Measurements from ENCODE around the gene SLC19A1. TPM values are rescaled to one million over a fixed set of nuclear protein-coding genes. Genes with fewer than 3 reads are reported as not detected.

Gene SLC19A1
- total RNA-seq, 1 experiment from 2014 or later = 25.4 TPM

DNA sequence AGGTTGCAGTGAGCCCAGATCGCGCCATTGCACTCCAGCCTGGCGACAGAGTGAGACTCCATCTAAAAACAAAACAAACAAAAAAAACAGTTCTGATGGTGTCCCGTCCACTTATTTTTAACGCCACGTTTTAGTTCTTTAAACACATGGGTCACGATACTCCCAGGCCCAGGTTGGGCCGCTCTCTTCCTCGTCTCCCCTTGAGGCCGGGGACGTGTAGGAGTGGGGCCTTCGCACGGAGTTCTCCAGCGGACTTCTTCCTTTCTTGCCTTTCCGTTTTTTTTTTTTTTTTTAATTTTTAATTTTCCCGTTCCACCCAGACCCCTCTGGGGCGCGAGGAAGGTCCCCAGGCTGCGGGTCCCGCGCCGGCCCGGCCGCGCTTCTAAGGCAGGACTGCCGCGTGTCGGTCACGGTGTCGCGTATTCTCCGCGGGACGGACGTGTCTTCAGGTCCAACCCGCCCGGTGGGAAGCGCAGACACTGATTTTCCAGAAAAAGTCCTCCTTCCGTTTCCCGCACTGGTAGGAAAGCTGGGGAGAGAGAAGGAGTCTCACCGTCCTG, 47.5 kb upstream of the SLC19A1 start:
- H3K27me3 Mint-ChIP-seq (ENCODE audit: insufficient read depth, unreplicated experiment) = peaks cover 25% of the 10 kb centered on the region
- intact Hi-C loops (cut with micrococcal nuclease) = no loop called here
- no TSS peak for BruUV-seq (replicated peaks)
- no peak for DNase-seq (ENCODE audit: unreplicated experiment)
- no peak overlapping the region for H3K4me3 Mint-ChIP-seq (ENCODE audit: unreplicated experiment)
- ChIA-PET POLR2A (no interaction called here), CTCF (no interaction called here)
- TF ChIP-seq, protein P1, sequence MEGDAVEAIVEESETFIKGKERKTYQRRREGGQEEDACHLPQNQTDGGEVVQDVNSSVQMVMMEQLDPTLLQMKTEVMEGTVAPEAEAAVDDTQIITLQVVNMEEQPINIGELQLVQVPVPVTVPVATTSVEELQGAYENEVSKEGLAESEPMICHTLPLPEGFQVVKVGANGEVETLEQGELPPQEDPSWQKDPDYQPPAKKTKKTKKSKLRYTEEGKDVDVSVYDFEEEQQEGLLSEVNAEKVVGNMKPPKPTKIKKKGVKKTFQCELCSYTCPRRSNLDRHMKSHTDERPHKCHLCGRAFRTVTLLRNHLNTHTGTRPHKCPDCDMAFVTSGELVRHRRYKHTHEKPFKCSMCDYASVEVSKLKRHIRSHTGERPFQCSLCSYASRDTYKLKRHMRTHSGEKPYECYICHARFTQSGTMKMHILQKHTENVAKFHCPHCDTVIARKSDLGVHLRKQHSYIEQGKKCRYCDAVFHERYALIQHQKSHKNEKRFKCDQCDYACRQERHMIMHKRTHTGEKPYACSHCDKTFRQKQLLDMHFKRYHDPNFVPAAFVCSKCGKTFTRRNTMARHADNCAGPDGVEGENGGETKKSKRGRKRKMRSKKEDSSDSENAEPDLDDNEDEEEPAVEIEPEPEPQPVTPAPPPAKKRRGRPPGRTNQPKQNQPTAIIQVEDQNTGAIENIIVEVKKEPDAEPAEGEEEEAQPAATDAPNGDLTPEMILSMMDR (IDR thresholded peaks at IDR 0.05; ENCODE audit: unreplicated experiment) = no peak
- peaks cover 32% of the 10 kb centered on the region for H3K9me3 Mint-ChIP-seq (ENCODE audit: unreplicated experiment)
- H3K36me3 Mint-ChIP-seq (ENCODE audit: insufficient read depth, unreplicated experiment) = no peaks in the 10 kb centered on the region
- no peak overlapping the region for H3K27ac Mint-ChIP-seq (ENCODE audit: low read depth, unreplicated experiment)
- H3K4me1 Mint-ChIP-seq (ENCODE audit: insufficient read depth, unreplicated experiment) = no peaks in the 10 kb centered on the region

- CTCF ChIA-PET = no interaction called here
- no peak overlapping the region for H3K27ac Mint-ChIP-seq (ENCODE audit: low read depth, unreplicated experiment)
- H3K9me3 Mint-ChIP-seq (ENCODE audit: unreplicated experiment) = peaks cover 32% of the 10 kb centered on the region
These were observed 46.7 kb upstream of the SLC19A1 start for GRCh38 chr21:45588871-45589491.

GRCh38 chr21:45588086-45588825, 46.0 kb upstream of the SLC19A1 start:
- no peaks in the 10 kb centered on the region for H3K4me1 Mint-ChIP-seq (ENCODE audit: insufficient read depth, unreplicated experiment)
- ChIA-PET POLR2A (no interaction called here), CTCF (no interaction called here)
- intact Hi-C loops (cut with micrococcal nuclease) = no loop called here
- DNase-seq (ENCODE audit: unreplicated experiment) = no peak
- H3K36me3 Mint-ChIP-seq (ENCODE audit: insufficient read depth, unreplicated experiment) = no peaks in the 10 kb centered on the region
- no TSS peak for BruUV-seq (replicated peaks)
- no peak overlapping the region for H3K27ac Mint-ChIP-seq (ENCODE audit: low read depth, unreplicated experiment)
- peaks cover 11% of the 10 kb centered on the region for H3K27me3 Mint-ChIP-seq (ENCODE audit: insufficient read depth, unreplicated experiment)
- no peak overlapping the region for H3K4me3 Mint-ChIP-seq (ENCODE audit: unreplicated experiment)
- peaks cover 32% of the 10 kb centered on the region for H3K9me3 Mint-ChIP-seq (ENCODE audit: unreplicated experiment)
- TF ChIP-seq, protein P1 (IDR thresholded peaks at IDR 0.05; ENCODE audit: unreplicated experiment) = no peak

More at GRCh38 chr21:45588871-45589491, 46.7 kb upstream of the SLC19A1 start:
- BruUV-seq (replicated peaks) = no TSS peak
- Mint-ChIP-seq H3K36me3 (ENCODE audit: insufficient read depth, unreplicated experiment) (no peaks in the 10 kb centered on the region), H3K4me3 (ENCODE audit: unreplicated experiment) (no peak overlapping the region), H3K27me3 (ENCODE audit: insufficient read depth, unreplicated experiment) (peaks cover 17% of the 10 kb centered on the region), H3K4me1 (ENCODE audit: insufficient read depth, unreplicated experiment) (no peaks in the 10 kb centered on the region)
- intact Hi-C loops (cut with micrococcal nuclease) = no loop called here
- POLR2A ChIA-PET = no interaction called here
- DNase-seq (ENCODE audit: unreplicated experiment) = no peak
- TF ChIP-seq, protein P1 (IDR thresholded peaks at IDR 0.05; ENCODE audit: unreplicated experiment) = no peak

GRCh38 chr21:45586289-45586858, 44.1 kb upstream of the SLC19A1 start:
- no peak overlapping the region for H3K27ac Mint-ChIP-seq (ENCODE audit: low read depth, unreplicated experiment)
- H3K4me3 Mint-ChIP-seq (ENCODE audit: unreplicated experiment) = no peak overlapping the region
- H3K9me3 Mint-ChIP-seq (ENCODE audit: unreplicated experiment) = peaks cover 32% of the 10 kb centered on the region
- BruUV-seq (replicated peaks) = no TSS peak
- POLR2A ChIA-PET = interaction anchor here (0.6 kb wide), 1 partner anchor 446 kb away, joined by 3 read pairs; no protein-coding TSS in a partner anchor
- H3K36me3 Mint-ChIP-seq (ENCODE audit: insufficient read depth, unreplicated experiment) = no peaks in the 10 kb centered on the region
- DNase-seq (ENCODE audit: unreplicated experiment) = no peak
- H3K4me1 Mint-ChIP-seq (ENCODE audit: insufficient read depth, unreplicated experiment) = no peaks in the 10 kb centered on the region
- TF ChIP-seq, protein P1 (IDR thresholded peaks at IDR 0.05; ENCODE audit: unreplicated experiment) = no peak
- peaks cover 11% of the 10 kb centered on the region for H3K27me3 Mint-ChIP-seq (ENCODE audit: insufficient read depth, unreplicated experiment)
- intact Hi-C loops (cut with micrococcal nuclease) = no loop called here
- CTCF ChIA-PET = interaction anchor here (0.7 kb wide), 1 partner anchor 11 kb away, joined by 3 read pairs; no protein-coding TSS in a partner anchor
